ENCODE results near the gene DOCK8.

DNA sequence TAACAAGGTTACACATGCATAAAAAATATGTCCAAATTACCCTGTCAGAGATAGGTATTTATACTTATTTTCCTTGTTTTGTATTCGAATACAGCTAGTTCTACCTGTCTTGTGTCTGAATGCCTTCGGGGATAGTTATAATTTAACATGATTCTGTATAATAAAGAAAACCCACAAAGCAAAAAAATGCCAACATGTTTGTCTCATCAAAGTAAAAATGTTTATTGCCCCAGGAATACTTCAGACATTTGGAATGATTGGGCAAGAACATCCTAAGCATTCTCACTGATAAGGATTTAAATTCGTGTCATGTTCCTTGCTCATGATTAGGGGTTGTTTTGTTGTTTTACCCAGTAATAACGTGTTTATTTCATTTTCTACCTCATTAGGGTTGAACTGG is 74.5 kb downstream of the DOCK8 start:
- TF ChIP-seq ARNT (IDR thresholded peaks at IDR 0.05) (no peak), SUZ12 (IDR thresholded peaks at IDR 0.05) (no peak), FOXK2 (IDR thresholded peaks at IDR 0.05) (no peak), SP1 (IDR thresholded peaks at IDR 0.05) (no peak), BHLHE40 (IDR thresholded peaks at IDR 0.05; ENCODE audit: borderline replicate concordance) (no peak), TARDBP (IDR thresholded peaks at IDR 0.05) (no peak), ZNF384 (IDR thresholded peaks at IDR 0.05) (no peak), FOXA1 (IDR thresholded peaks at IDR 0.05) (no peak), FOXM1 (IDR thresholded peaks at IDR 0.05; ENCODE audit: borderline replicate concordance) (no peak), ELF4 (IDR thresholded peaks at IDR 0.05) (no peak), NFRKB (IDR thresholded peaks at IDR 0.05) (no peak), HDGF (IDR thresholded peaks at IDR 0.05; ENCODE audit: borderline replicate concordance) (no peak)
